Lower lobe of right lung (tissue), 2 donors: ENCODE data around the gene MYO1D. TPM values are rescaled to one million over a fixed set of nuclear protein-coding genes. Genes with fewer than 3 reads are reported as not detected.

ENCODE experiments used
- ATAC-seq, 2 donors: fragments of 200-7000 bp; cut with Tn5 transposase; one replicate each; pipeline ENCODE4 v1.9.1; 2020 to 2022; ENCODE audit warnings: mild to moderate bottlenecking in 2 of 2, moderate library complexity in 2 of 2
- DNase-seq: peaks from one replicate; pipeline ENCODE4 v3.0.0-alpha.2; 2020
- H3K27ac ChIP-seq: fragments of 200-600 bp; one replicate; pipeline ENCODE4 v1.8.0; 2022
- H3K27me3 ChIP-seq: fragments of 200-600 bp; one replicate; pipeline ENCODE4 v1.8.0; 2022; ENCODE audit warnings: low read depth
- H3K36me3 ChIP-seq: fragments of 200-600 bp; one replicate; pipeline ENCODE4 v1.8.0; 2022; ENCODE audit warnings: mild to moderate bottlenecking
- H3K4me1 ChIP-seq: fragments of 200-600 bp; one replicate; pipeline ENCODE4 v1.8.0; 2022
- H3K4me3 ChIP-seq: fragments of 200-600 bp; one replicate; pipeline ENCODE4 v1.8.0; 2022; ENCODE audit warnings: mild to moderate bottlenecking
- H3K9me3 ChIP-seq: fragments of 200-600 bp; one replicate; pipeline ENCODE4 v1.8.0; 2022
- intact Hi-C: fragments of 100-400 bp; cut with DNase I; formaldehyde crosslinking; loops from one replicate; pipeline ENCODE4 v1.11.0; 2022
- total RNA-seq: library from RNA; stranded (reverse); fragmentation: NEBNext Ultra II Directional; extraction: Animal tissue kit (Norgen Biotek cat#: 25700); gene quantifications from one replicate; pipeline ENCODE4 v1.2.1, GENCODE V29; 2021
- TF ChIP-seq, protein P1 (sequence below): fragments of 200-600 bp; IDR thresholded peaks from one replicate; pipeline ENCODE4 v1.8.0; 2022; ENCODE audit warnings: antibody characterized with exemption, mild to moderate bottlenecking
- donor health status: DM: no; HTN: yes; CAD: no; lungs with severe emphysema.

The MYO1D gene
- total RNA-seq, 1 donor from 2014 or later, result 58.0 TPM

DNA sequence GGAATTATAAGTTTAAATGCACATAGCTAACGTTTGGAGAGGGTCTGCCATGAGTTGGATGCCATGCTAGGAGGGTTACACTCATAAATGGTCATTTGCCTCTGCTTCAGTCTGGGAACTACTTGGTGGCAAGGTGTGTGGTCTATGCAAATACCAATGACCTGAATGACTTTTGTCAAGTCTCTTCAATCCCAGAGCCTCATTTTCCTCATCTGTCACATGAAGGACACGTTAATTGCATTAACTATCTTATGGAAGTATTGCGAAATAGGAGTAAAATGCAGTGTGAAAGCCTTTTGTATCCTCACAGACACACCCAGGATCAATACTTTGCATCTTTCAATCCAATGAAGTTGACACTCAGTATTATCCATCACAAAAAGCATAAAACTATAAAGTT is 327.4 kb downstream of the MYO1D start:
- no peak for ATAC-seq
- no peaks in the 10 kb centered on the region for H3K36me3 ChIP-seq
- no peak for DNase-seq
- TF ChIP-seq, protein P1, sequence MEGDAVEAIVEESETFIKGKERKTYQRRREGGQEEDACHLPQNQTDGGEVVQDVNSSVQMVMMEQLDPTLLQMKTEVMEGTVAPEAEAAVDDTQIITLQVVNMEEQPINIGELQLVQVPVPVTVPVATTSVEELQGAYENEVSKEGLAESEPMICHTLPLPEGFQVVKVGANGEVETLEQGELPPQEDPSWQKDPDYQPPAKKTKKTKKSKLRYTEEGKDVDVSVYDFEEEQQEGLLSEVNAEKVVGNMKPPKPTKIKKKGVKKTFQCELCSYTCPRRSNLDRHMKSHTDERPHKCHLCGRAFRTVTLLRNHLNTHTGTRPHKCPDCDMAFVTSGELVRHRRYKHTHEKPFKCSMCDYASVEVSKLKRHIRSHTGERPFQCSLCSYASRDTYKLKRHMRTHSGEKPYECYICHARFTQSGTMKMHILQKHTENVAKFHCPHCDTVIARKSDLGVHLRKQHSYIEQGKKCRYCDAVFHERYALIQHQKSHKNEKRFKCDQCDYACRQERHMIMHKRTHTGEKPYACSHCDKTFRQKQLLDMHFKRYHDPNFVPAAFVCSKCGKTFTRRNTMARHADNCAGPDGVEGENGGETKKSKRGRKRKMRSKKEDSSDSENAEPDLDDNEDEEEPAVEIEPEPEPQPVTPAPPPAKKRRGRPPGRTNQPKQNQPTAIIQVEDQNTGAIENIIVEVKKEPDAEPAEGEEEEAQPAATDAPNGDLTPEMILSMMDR, result no peak
- no peak overlapping the region for H3K27ac ChIP-seq
- H3K4me1 ChIP-seq, result no peaks in the 10 kb centered on the region
- H3K9me3 ChIP-seq, result no peaks in the 10 kb centered on the region
- H3K27me3 ChIP-seq, result no peaks in the 10 kb centered on the region
- intact Hi-C loops, result no loop called here
- H3K4me3 ChIP-seq, result no peak overlapping the region

DNA sequence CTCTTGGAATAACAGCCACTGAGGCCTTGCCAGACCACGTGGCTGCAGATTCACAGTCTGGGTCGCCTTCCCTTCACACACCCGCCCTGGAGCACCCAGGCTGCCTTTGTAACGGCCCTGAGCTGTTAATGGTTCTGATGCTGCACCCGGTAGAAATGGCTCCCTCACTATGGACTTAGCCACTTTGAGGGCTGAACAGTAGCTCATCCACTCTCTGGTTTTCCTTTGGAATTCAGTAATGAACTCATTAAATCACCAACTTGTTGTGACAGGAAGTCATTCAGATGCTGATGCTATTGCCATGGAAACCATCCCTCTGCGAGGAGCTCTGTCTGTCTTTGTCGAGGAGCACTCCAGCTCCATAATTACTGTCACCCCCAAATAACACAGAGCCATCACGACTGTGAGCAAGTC is 330.9 kb downstream of the MYO1D start:
- intact Hi-C loops, result no loop called here
- H3K4me1 ChIP-seq, result no peaks in the 10 kb centered on the region
- no peak overlapping the region for H3K27ac ChIP-seq
- H3K36me3 ChIP-seq, result no peaks in the 10 kb centered on the region
- H3K4me3 ChIP-seq, result no peak overlapping the region
- DNase-seq, result no peak
- ATAC-seq, result no peak
- H3K27me3 ChIP-seq, result no peaks in the 10 kb centered on the region
- TF ChIP-seq, protein P1, result no peak
- no peaks in the 10 kb centered on the region for H3K9me3 ChIP-seq

DNA sequence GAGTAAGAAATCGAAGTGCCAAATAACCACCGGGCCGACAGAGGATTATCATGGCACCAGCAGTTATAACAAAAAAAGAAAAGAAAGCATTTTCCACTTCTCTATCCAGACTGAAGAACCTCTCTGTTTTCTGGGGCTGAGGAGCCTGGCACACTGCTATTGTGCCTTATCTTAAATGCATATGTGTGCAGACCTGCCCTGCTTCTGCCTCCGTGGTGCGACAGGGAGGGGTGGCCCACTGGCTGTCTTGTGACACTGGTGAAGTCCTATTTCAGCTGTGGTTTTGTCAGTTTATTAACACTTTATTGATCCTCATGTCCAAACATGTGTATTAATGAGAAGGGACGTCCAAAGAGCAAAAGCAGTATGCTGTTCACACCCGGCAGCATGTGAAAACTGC is 334.7 kb downstream of the MYO1D start:
- Histone ChIP-seq H3K27ac (no peak overlapping the region), H3K4me1 (no peaks in the 10 kb centered on the region), H3K9me3 (no peaks in the 10 kb centered on the region), H3K36me3 (no peaks in the 10 kb centered on the region), H3K27me3 (no peaks in the 10 kb centered on the region), H3K4me3 (no peak overlapping the region)
- ATAC-seq (no peak), DNase-seq (no peak)
- TF ChIP-seq, protein P1, result no peak
- intact Hi-C loops, result no loop called here

DNA sequence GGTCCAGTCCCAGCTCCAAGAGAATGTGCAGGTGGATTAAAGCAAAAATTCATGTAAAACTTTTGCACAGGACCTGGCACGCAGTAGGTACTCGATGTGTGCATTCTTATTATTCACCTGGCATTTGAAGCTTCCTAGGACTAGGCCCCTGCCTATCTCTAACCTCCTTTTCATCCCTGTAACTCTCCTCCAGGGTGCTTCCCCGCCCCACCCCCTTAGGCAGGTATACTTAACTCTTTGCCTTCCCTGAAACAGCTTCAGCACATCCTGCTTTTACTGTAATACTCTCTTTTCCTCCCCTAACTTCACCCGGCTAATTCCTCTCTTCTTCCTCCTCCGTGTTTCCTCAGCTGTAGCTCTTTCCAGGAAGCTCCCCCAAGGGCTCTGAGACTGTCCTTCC is 335.3 kb downstream of the MYO1D start:
- ATAC-seq, result no peak
- Histone ChIP-seq H3K36me3 (no peaks in the 10 kb centered on the region), H3K27me3 (no peaks in the 10 kb centered on the region), H3K27ac (no peak overlapping the region), H3K4me1 (no peaks in the 10 kb centered on the region), H3K4me3 (no peak overlapping the region), H3K9me3 (no peaks in the 10 kb centered on the region)
- intact Hi-C loops, result no loop called here
- TF ChIP-seq, protein P1, result no peak
- no peak for DNase-seq

DNA sequence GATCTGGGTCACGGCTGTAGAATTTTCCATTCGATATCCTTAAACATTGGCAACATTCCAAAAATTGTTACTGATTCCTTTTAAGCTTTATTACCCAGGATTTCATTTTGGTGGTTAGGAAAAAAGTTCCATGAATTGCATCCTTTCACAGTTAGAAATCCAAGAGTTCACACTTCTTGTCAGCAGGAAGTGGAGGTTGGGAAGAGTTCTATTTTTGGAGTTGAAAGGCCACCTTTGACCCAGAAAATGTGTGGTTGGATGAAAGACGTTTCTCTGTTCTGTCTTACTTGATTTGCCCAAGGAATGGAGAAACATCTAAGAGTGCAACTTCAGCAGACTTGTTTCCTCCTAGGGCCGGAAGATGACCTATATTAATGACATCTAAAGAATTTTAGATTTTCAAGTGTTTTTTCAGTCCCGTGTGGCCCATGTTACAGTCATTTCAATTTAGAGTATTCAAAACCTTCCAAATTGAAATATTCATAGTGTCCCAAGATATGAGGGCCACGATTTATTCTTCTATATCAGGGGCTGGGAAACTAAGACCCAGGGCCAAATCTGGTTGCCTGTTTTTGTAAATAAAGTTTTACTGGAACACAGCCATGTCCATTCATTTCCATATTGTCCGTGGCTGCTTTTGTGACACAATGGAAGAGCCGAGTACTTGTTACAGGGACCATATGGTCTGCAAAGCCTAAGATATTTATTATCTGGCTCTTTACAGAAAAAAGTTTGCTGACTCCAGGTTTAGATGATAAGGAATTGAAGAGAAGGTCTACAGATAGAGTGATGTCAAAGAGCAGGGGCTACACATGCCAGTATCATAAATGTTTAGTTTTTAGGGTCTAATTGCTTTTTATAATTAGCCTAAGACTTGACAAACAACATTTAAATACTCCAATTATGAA is 339.9 kb downstream of the MYO1D start:
- ATAC-seq (no peak), DNase-seq (no peak)
- no peak overlapping the region for H3K27ac ChIP-seq
- no peak overlapping the region for H3K4me3 ChIP-seq
- TF ChIP-seq, protein P1, result no peak
- H3K36me3 ChIP-seq, result no peaks in the 10 kb centered on the region
- H3K4me1 ChIP-seq, result no peaks in the 10 kb centered on the region
- intact Hi-C loops, result no loop called here
- no peaks in the 10 kb centered on the region for H3K9me3 ChIP-seq
- H3K27me3 ChIP-seq, result no peaks in the 10 kb centered on the region
